Thyroid gland (tissue), 4 donors: ENCODE measurements around the gene E4F1.

Experiments used
- CTCF ChIP-seq, 6 experiments: fragments of 200-600 bp in 3 of 6; fragments of 450-650 bp in 3 of 6; sonication (generic) in 3 of 6; IDR thresholded peaks; one replicate each; pipeline ENCODE4 v1.5.1; 2016 to 2019; ENCODE audit warnings: antibody characterized with exemption in 6 of 6, mild to moderate bottlenecking in 2 of 6, inconsistent platforms in 1 of 6, moderate library complexity in 1 of 6
- POLR2A ChIP-seq, 2 donors: fragments of 450-650 bp; IDR thresholded peaks; one replicate each; pipeline ENCODE4 v1.6.1; 2017; ENCODE audit warnings: antibody characterized with exemption in 2 of 2, mild to moderate bottlenecking in 2 of 2, moderate library complexity in 1 of 2

GRCh38 chr16:2184962-2185361 is 38.4 kb upstream of the E4F1 start:
- no peak for TF ChIP-seq POLR2A (IDR thresholded peaks at IDR 0.05)
- no peak for TF ChIP-seq CTCF (IDR thresholded peaks at IDR 0.05)
